Trophoblast cell (in vitro differentiated cells and primary cell): ENCODE measurements around the gene SOX30.

Experiments
- DNase-seq, 2 donors: peaks; one replicate each; pipeline ENCODE4 v3.0.0-alpha.2; 2016
- H2AFZ ChIP-seq: 2 replicates; pipeline ENCODE4 v1.6.1; 2013; ENCODE audit warnings: low read length, moderate library complexity, mild to moderate bottlenecking; ENCODE audit not compliant: insufficient read depth, poor library complexity
- H2AK5ac ChIP-seq: 2 replicates; pipeline ENCODE4 v1.6.1; 2013; ENCODE audit warnings: mild to moderate bottlenecking, low read length
- H2BK120ac ChIP-seq: 2 replicates; pipeline ENCODE4 v1.6.1; 2013; ENCODE audit warnings: low read length, mild to moderate bottlenecking, moderate library complexity; ENCODE audit not compliant: insufficient read depth, poor library complexity
- H2BK12ac ChIP-seq: 2 replicates; pipeline ENCODE4 v1.6.1; 2013; ENCODE audit warnings: mild to moderate bottlenecking, low read length, moderate library complexity
- H2BK5ac ChIP-seq: 2 replicates; pipeline ENCODE4 v1.6.1; 2013; ENCODE audit warnings: low read length, low read depth, moderate library complexity, mild to moderate bottlenecking; ENCODE audit not compliant: poor library complexity
- H3K14ac ChIP-seq: 2 replicates; pipeline ENCODE4 v1.6.1; 2013; ENCODE audit warnings: mild to moderate bottlenecking, low read length
- H3K18ac ChIP-seq: 2 replicates; pipeline ENCODE4 v1.6.1; 2013; ENCODE audit warnings: mild to moderate bottlenecking, low read length
- H3K23ac ChIP-seq: 2 replicates; pipeline ENCODE4 v1.6.1; 2013; ENCODE audit warnings: low read length
- H3K27ac ChIP-seq: 2 replicates; pipeline ENCODE4 v1.5.1; 2013; ENCODE audit warnings: low read depth, mild to moderate bottlenecking, inconsistent platforms, low read length, moderate library complexity
- H3K27me3 ChIP-seq: 2 replicates; pipeline ENCODE4 v1.6.1; 2013; ENCODE audit warnings: inconsistent platforms, mild to moderate bottlenecking, low read length, moderate library complexity; ENCODE audit not compliant: insufficient read depth
- H3K36me3 ChIP-seq, 2 experiments: 1 replicate in 1 of 2; 2 replicates in 1 of 2; pipeline ENCODE4 v1.6.1; 2013; ENCODE audit warnings: low read length in 2 of 2, mild to moderate bottlenecking in 2 of 2, moderate library complexity in 1 of 2; ENCODE audit not compliant: insufficient read depth in 2 of 2, control insufficient read depth in 1 of 2
- H3K4ac ChIP-seq: 2 replicates; pipeline ENCODE4 v1.6.1; 2013; ENCODE audit warnings: low read depth, mild to moderate bottlenecking, low read length, moderate library complexity
- H3K4me1 ChIP-seq, 2 experiments: 1 replicate in 1 of 2; 2 replicates in 1 of 2; pipeline ENCODE4 v1.6.1; 2013; ENCODE audit warnings: low read length in 2 of 2, mild to moderate bottlenecking in 2 of 2, moderate library complexity in 1 of 2; ENCODE audit not compliant: insufficient read depth in 2 of 2, control insufficient read depth in 1 of 2
- H3K4me2 ChIP-seq: 2 replicates; pipeline ENCODE4 v1.6.1; 2013; ENCODE audit warnings: inconsistent platforms, mild to moderate bottlenecking, low read length, moderate library complexity
- H3K4me3 ChIP-seq: 2 replicates; pipeline ENCODE4 v1.5.1; 2013; ENCODE audit warnings: mild to moderate bottlenecking, low read depth, low read length, inconsistent platforms
- H3K79me1 ChIP-seq: one replicate; pipeline ENCODE4 v1.6.1; 2013; ENCODE audit warnings: low read length
- H3K79me2 ChIP-seq: 2 replicates; pipeline ENCODE4 v1.6.1; 2013; ENCODE audit warnings: low read length, mild to moderate bottlenecking; ENCODE audit not compliant: control insufficient read depth, insufficient read depth, poor library complexity
- H3K9ac ChIP-seq: 2 replicates; pipeline ENCODE4 v1.6.1; 2013; ENCODE audit warnings: mild to moderate bottlenecking, low read length
- H3K9me3 ChIP-seq: 2 replicates; pipeline ENCODE4 v1.6.1; 2013; ENCODE audit warnings: low read depth, mild to moderate bottlenecking, control low read depth, inconsistent platforms, low read length; ENCODE audit not compliant: insufficient read depth
- H4K12ac ChIP-seq: 2 replicates; pipeline ENCODE4 v1.6.1; 2013; ENCODE audit warnings: low read depth, mild to moderate bottlenecking, low read length, moderate library complexity
- H4K8ac ChIP-seq: 2 replicates; pipeline ENCODE4 v1.6.1; 2013; ENCODE audit warnings: low read depth, mild to moderate bottlenecking, low read length, moderate library complexity
- H4K91ac ChIP-seq: one replicate; pipeline ENCODE4 v1.6.1; 2013; ENCODE audit warnings: low read depth, mild to moderate bottlenecking, low read length, moderate library complexity
- WGBS: extraction: QIAGEN DNeasy Blood & Tissue Kit; methylation state at CpG from one replicate; pipeline ENCODE4 v1.1.7; 2013; ENCODE audit warnings: missing lambda C conversion rate; ENCODE audit not compliant: insufficient read length, insufficient coverage; ENCODE audit errors: extremely low coverage; 5-methylcytosine and 5-hydroxymethylcytosine counted together

The SOX30 gene

GRCh38 chr5:157618191-157618765, 34.0 kb downstream of the SOX30 start:
- Histone ChIP-seq H3K23ac (no peak overlapping the region), H3K27ac (no peak overlapping the region), H2BK120ac (no peak overlapping the region), H4K12ac (no peak overlapping the region), H3K79me2 (peaks cover 3% of the 10 kb centered on the region), H3K4me3 (no peak overlapping the region), H3K4me2 (no peak overlapping the region), H3K14ac (no peak overlapping the region), H2BK12ac (no peak overlapping the region), H3K9me3 (no peaks in the 10 kb centered on the region), H3K4ac (no peak overlapping the region), H4K91ac (no peak overlapping the region), H3K79me1 (peaks cover 5% of the 10 kb centered on the region), H3K4me1 (peaks cover 5 to 6% of the 10 kb centered on the region in 2 experiments), H3K36me3 (no peaks in the 10 kb centered on the region), H3K9ac (no peak overlapping the region), H4K8ac (no peak overlapping the region), H2AK5ac (no peak overlapping the region), H3K27me3 (no peaks in the 10 kb centered on the region), H3K18ac (no peak overlapping the region), H2BK5ac (no peak overlapping the region), H2AFZ (no peak overlapping the region)
- peak in 1 of 2 donors; percentile 23 for DNase-seq
- no CpG with 5 or more reads among the region's 8 CpGs for WGBS

GRCh38 chr5:157616785-157617184, 35.5 kb downstream of the SOX30 start:
- Histone ChIP-seq H3K27me3 (no peaks in the 10 kb centered on the region), H4K12ac (no peak overlapping the region), H2AFZ (no peak overlapping the region), H2BK12ac (no peak overlapping the region), H3K79me1 (peaks cover 14% of the 10 kb centered on the region), H3K4ac (no peak overlapping the region), H3K4me1 (peaks cover 14 to 15% of the 10 kb centered on the region in 2 experiments), H2BK120ac (no peak overlapping the region), H4K8ac (no peak overlapping the region), H2AK5ac (no peak overlapping the region), H3K9me3 (no peaks in the 10 kb centered on the region), H2BK5ac (no peak overlapping the region), H3K36me3 (no peaks in the 10 kb centered on the region), H4K91ac (no peak overlapping the region), H3K4me3 (no peak overlapping the region), H3K14ac (no peak overlapping the region), H3K79me2 (peaks cover 3% of the 10 kb centered on the region), H3K27ac (no peak overlapping the region), H3K9ac (no peak overlapping the region), H3K4me2 (no peak overlapping the region), H3K23ac (no peak overlapping the region), H3K18ac (no peak overlapping the region)
- no CpG with 5 or more reads among the region's 4 CpGs for WGBS
- DNase-seq = peak; percentile 57 to 85

GRCh38 chr5:157613385-157614245, 38.6 kb downstream of the SOX30 start:
- no peaks in the 10 kb centered on the region for H3K9me3 ChIP-seq
- H3K23ac ChIP-seq = no peak overlapping the region
- no CpG with 5 or more reads among the region's 11 CpGs for WGBS
- H3K4me1 ChIP-seq = peaks cover 22% of the 10 kb centered on the region in 2 experiments
- H3K79me1 ChIP-seq = peaks cover 28% of the 10 kb centered on the region
- H3K79me2 ChIP-seq = peaks cover 3% of the 10 kb centered on the region
- peak overlapping the region; percentile 39 for H3K4ac ChIP-seq
- no peaks in the 10 kb centered on the region for H3K27me3 ChIP-seq
- H4K8ac ChIP-seq = peak overlapping the region; percentile 90
- H3K4me3 ChIP-seq = no peak overlapping the region
- H3K4me2 ChIP-seq = no peak overlapping the region
- H2BK5ac ChIP-seq = peak overlapping the region; percentile 76
- peak overlapping the region; percentile 88 for H4K91ac ChIP-seq
- H3K9ac ChIP-seq = no peak overlapping the region
- peak; percentile 63 to 87 for DNase-seq
- H3K27ac ChIP-seq = peak overlapping the region; percentile 44
- no peak overlapping the region for H4K12ac ChIP-seq
- peak overlapping the region; percentile 69 for H2BK12ac ChIP-seq
- H2AFZ ChIP-seq = no peak overlapping the region
- no peaks in the 10 kb centered on the region for H3K36me3 ChIP-seq
- peak overlapping the region; percentile 76 for H2AK5ac ChIP-seq
- peak overlapping the region; percentile 85 for H3K14ac ChIP-seq
- peak overlapping the region; percentile 78 for H2BK120ac ChIP-seq
- H3K18ac ChIP-seq = peak overlapping the region; percentile 49

GRCh38 chr5:157612581-157612980, 39.7 kb downstream of the SOX30 start:
- Histone ChIP-seq H2AFZ (no peak overlapping the region), H3K4me1 (peaks cover 29 to 30% of the 10 kb centered on the region in 2 experiments), H3K79me2 (peaks cover 5% of the 10 kb centered on the region), H3K4me3 (no peak overlapping the region), H4K8ac (no peak overlapping the region), H2BK120ac (peak overlapping the region; percentile 86), H4K91ac (peak overlapping the region; percentile 79), H3K27me3 (no peaks in the 10 kb centered on the region), H2AK5ac (peak overlapping the region; percentile 11), H3K4ac (no peak overlapping the region), H3K23ac (no peak overlapping the region), H3K36me3 (no peaks in the 10 kb centered on the region), H3K79me1 (peaks cover 36% of the 10 kb centered on the region), H3K14ac (peak overlapping the region; percentile 19), H3K18ac (no peak overlapping the region), H3K9ac (no peak overlapping the region), H4K12ac (no peak overlapping the region), H2BK12ac (peak overlapping the region; percentile 5), H3K27ac (peak overlapping the region; percentile 35), H3K9me3 (no peaks in the 10 kb centered on the region), H2BK5ac (peak overlapping the region; percentile 54), H3K4me2 (no peak overlapping the region)
- no CpG with 5 or more reads among the region's 5 CpGs for WGBS
- peak; percentile 83 to 92 for DNase-seq
